DND-41 (cell line): ENCODE measurements around the gene PTHLH.

Experiments used
- ATAC-seq: fragments of 200-7000 bp; cut with Tn5 transposase; 3 replicates; pipeline ENCODE4 v1.9.1; 2021; ENCODE audit warnings: low read depth; ENCODE audit not compliant: insufficient read depth
- DNase-seq: peaks from one replicate; pipeline ENCODE4 v3.0.0-alpha.2; 2020
- H2AFZ ChIP-seq: 2 replicates; pipeline ENCODE4 v1.6.0; 2012; ENCODE audit warnings: low read depth, low read length
- H3K27ac ChIP-seq: 2 replicates; pipeline ENCODE4 v1.5.1; 2012; ENCODE audit warnings: low read length, inconsistent platforms
- H3K27me3 ChIP-seq: fragments of 200-600 bp; sonication (generic); 2 replicates; pipeline ENCODE4 v1.6.0; 2012; ENCODE audit warnings: low read length, mild to moderate bottlenecking, inconsistent platforms; ENCODE audit not compliant: insufficient read depth, poor library complexity
- H3K36me3 ChIP-seq: 2 replicates; pipeline ENCODE4 v1.5.1; 2012; ENCODE audit warnings: low read length, inconsistent platforms; ENCODE audit not compliant: insufficient read depth
- H3K4me1 ChIP-seq: 2 replicates; pipeline ENCODE4 v1.5.1; 2012; ENCODE audit warnings: mild to moderate bottlenecking, low read length; ENCODE audit not compliant: insufficient read depth
- H3K4me2 ChIP-seq: 2 replicates; pipeline ENCODE4 v1.6.0; 2012; ENCODE audit warnings: mild to moderate bottlenecking, moderate library complexity, low read length, inconsistent platforms; ENCODE audit not compliant: insufficient read depth
- H3K4me3 ChIP-seq, 2 experiments: fragments of 200-600 bp in 1 of 2; shearing (Covaris generic) in 1 of 2; 2 replicates each; pipeline ENCODE4 v1.5.1; 2012 to 2016; ENCODE audit warnings: inconsistent platforms in 2 of 2, low read length in 2 of 2, mild to moderate bottlenecking in 2 of 2, low read depth in 1 of 2, moderate library complexity in 1 of 2
- H3K79me2 ChIP-seq: 2 replicates; pipeline ENCODE4 v1.6.0; 2012; ENCODE audit warnings: low read length, inconsistent platforms; ENCODE audit not compliant: insufficient read depth
- H3K9ac ChIP-seq: 2 replicates; pipeline ENCODE4 v1.6.0; 2012; ENCODE audit warnings: low read depth, mild to moderate bottlenecking, inconsistent platforms, low read length, moderate library complexity
- H3K9me3 ChIP-seq: 2 replicates; pipeline ENCODE4 v1.5.1; 2012; ENCODE audit warnings: low read length, moderate library complexity, mild to moderate bottlenecking, inconsistent platforms; ENCODE audit not compliant: insufficient read depth, severe bottlenecking
- H4K20me1 ChIP-seq: 2 replicates; pipeline ENCODE4 v1.6.0; 2012; ENCODE audit warnings: low read length; ENCODE audit not compliant: insufficient read depth
- CTCF ChIP-seq: IDR thresholded peaks from 2 replicates; pipeline ENCODE4 v1.5.1; 2012; ENCODE audit warnings: borderline replicate concordance, low read length, moderate library complexity, mild to moderate bottlenecking; ENCODE audit not compliant: poor library complexity, severe bottlenecking; ENCODE audit errors: extremely low read depth
- EZH2 ChIP-seq: IDR thresholded peaks from 3 replicates; pipeline ENCODE4 v1.6.1; 2012; ENCODE audit warnings: borderline replicate concordance, low read depth, mild to moderate bottlenecking, moderate library complexity, low read length, inconsistent platforms; ENCODE audit not compliant: severe bottlenecking

The PTHLH gene

GRCh38 chr12:27988594-27989233 is 16.2 kb upstream of the PTHLH start:
- Histone ChIP-seq H3K36me3 (no peaks in the 10 kb centered on the region), H3K27me3 (no peaks in the 10 kb centered on the region), H3K9ac (no peak overlapping the region), H3K27ac (peak overlapping the region; percentile 48; the same call in 1 of the 2 replicates), H2AFZ (no peak overlapping the region), H3K4me1 (peaks cover 18% of the 10 kb centered on the region), H4K20me1 (no peaks in the 10 kb centered on the region), H3K4me3 (no peak overlapping the region), H3K79me2 (no peaks in the 10 kb centered on the region), H3K4me2 (no peak overlapping the region), H3K9me3 (no peaks in the 10 kb centered on the region)
- no peak for DNase-seq
- TF ChIP-seq CTCF (no peak), EZH2 (no peak)
- peak; percentile 76 for ATAC-seq

GRCh38 chr12:27987331-27987730 is 14.8 kb upstream of the PTHLH start:
- Histone ChIP-seq H3K9me3 (no peaks in the 10 kb centered on the region), H3K27me3 (no peaks in the 10 kb centered on the region), H3K4me2 (no peak overlapping the region), H3K27ac (no peak overlapping the region), H3K4me1 (peaks cover 18% of the 10 kb centered on the region), H2AFZ (no peak overlapping the region), H4K20me1 (no peaks in the 10 kb centered on the region), H3K4me3 (no peak overlapping the region), H3K9ac (no peak overlapping the region), H3K36me3 (no peaks in the 10 kb centered on the region), H3K79me2 (no peaks in the 10 kb centered on the region)
- ATAC-seq (no peak), DNase-seq (no peak)
- TF ChIP-seq EZH2 (no peak), CTCF (no peak)

- ATAC-seq: no peak
- no peak overlapping the region for H3K4me3 ChIP-seq
- H3K79me2 ChIP-seq: no peaks in the 10 kb centered on the region
- H3K27ac ChIP-seq: no peak overlapping the region
- H4K20me1 ChIP-seq: no peaks in the 10 kb centered on the region
- TF ChIP-seq CTCF (no peak), EZH2 (no peak)
- DNase-seq: no peak
- H3K27me3 ChIP-seq: no peaks in the 10 kb centered on the region
- no peak overlapping the region for H3K9ac ChIP-seq
- no peaks in the 10 kb centered on the region for H3K9me3 ChIP-seq
- no peaks in the 10 kb centered on the region for H3K36me3 ChIP-seq
- no peak overlapping the region for H3K4me2 ChIP-seq
- H3K4me1 ChIP-seq: peaks cover 11% of the 10 kb centered on the region
- H2AFZ ChIP-seq: no peak overlapping the region
Observed at GRCh38 chr12:27984275-27984674, 11.7 kb upstream of the PTHLH start.

- H2AFZ ChIP-seq: no peak overlapping the region
- no peaks in the 10 kb centered on the region for H3K27me3 ChIP-seq
- ATAC-seq: no peak
- H3K4me1 ChIP-seq: no peaks in the 10 kb centered on the region
- H3K4me2 ChIP-seq: no peak overlapping the region
- TF ChIP-seq CTCF (no peak), EZH2 (no peak)
- no peaks in the 10 kb centered on the region for H3K9me3 ChIP-seq
- no peak for DNase-seq
- no peak overlapping the region for H3K4me3 ChIP-seq
- no peaks in the 10 kb centered on the region for H4K20me1 ChIP-seq
- no peaks in the 10 kb centered on the region for H3K36me3 ChIP-seq
- no peak overlapping the region for H3K27ac ChIP-seq
- H3K9ac ChIP-seq: no peak overlapping the region
- no peaks in the 10 kb centered on the region for H3K79me2 ChIP-seq
Observed at GRCh38 chr12:27982951-27983350, 10.4 kb upstream of the PTHLH start.
